MM.1S (cell line): ENCODE results near the gene CELF2.

Experiments used
- EZH2 ChIP-seq: fragments of 300-600 bp; sonication (generic); optimal IDR thresholded peaks from 2 replicates; pipeline ENCODE3; 2017; ENCODE audit warnings: low read depth, mild to moderate bottlenecking, antibody characterized with exemption, low read length, mixed read lengths
- TF ChIP-seq, protein P1 (sequence below): fragments of 300-600 bp; sonication (generic); IDR thresholded peaks from 2 replicates; pipeline ENCODE4 v1.5.1; 2016; ENCODE audit warnings: antibody characterized with exemption, low read length, mixed read lengths

DNA sequence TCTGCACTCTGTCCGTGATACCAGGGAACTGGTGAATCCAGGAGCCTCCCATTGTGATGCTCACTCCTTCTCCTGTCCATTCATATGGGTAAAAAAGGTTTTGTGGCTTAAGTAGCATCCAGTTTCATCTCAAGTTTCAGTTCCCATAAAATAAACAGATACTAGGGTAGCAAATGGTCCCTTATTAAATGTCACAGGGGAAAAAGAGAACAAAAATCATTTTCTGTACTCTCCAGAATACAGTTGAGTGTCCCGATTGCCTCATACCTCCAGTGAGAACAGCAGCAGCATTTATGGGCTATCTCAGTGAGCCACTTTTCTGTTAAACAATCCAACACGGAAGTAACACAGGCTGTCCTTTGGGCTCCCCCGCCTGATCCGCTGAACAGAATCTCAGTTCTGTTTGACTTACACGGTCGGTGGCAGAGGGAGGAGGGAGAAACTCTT, 179.6 kb downstream of the CELF2 start:
- TF ChIP-seq, protein P1, sequence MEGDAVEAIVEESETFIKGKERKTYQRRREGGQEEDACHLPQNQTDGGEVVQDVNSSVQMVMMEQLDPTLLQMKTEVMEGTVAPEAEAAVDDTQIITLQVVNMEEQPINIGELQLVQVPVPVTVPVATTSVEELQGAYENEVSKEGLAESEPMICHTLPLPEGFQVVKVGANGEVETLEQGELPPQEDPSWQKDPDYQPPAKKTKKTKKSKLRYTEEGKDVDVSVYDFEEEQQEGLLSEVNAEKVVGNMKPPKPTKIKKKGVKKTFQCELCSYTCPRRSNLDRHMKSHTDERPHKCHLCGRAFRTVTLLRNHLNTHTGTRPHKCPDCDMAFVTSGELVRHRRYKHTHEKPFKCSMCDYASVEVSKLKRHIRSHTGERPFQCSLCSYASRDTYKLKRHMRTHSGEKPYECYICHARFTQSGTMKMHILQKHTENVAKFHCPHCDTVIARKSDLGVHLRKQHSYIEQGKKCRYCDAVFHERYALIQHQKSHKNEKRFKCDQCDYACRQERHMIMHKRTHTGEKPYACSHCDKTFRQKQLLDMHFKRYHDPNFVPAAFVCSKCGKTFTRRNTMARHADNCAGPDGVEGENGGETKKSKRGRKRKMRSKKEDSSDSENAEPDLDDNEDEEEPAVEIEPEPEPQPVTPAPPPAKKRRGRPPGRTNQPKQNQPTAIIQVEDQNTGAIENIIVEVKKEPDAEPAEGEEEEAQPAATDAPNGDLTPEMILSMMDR = no peak
- no peak for TF ChIP-seq EZH2
